Stimulated activated naive CD4-positive, alpha-beta T cell (primary cell): ENCODE results near the gene NECTIN4.
"Not testable (repeated sequence)": the region's sequence is repeated elsewhere in the genome, so short reads cannot be mapped to it uniquely, and the experiment has no call there.

Experiments used
- DNase-seq, 6 experiments: peaks; one replicate each; lab custom pipeline; 2025; lab: John Stamatoyannopoulos, UW

NECTIN4 gene

GRCh38 chr1:161089251-161089924 lies at the start of gene NECTIN4:
TSS of gene NECTIN4 (minus strand) at chr1:161089558. CDS start at chr1:161089296, 262 bp downstream.
- DNase-seq: no peak

GRCh38 chr1:161138431-161138830 lies 49.1 kb upstream of the NECTIN4 start:
- DNase-seq: no peak

DNA sequence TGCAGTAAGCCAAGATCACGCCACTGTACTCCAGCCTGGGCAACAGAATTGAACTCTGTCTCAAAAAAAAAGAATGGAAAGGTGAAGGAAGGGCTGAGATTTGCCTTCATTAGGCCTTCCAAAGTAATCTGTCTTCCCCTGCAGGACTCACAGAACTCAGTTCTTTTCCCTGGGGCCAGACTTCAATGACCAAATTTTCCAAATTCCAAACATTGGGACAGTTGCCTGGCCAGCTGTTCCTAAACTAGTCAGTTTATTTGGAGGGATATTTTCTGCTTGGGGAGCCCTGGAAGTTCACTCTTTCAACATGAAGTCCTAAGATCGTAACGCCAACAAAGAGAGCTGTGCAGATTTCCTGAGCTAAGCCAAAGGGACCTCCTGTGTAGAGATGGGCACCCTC lies 48.5 kb upstream of the NECTIN4 start:
- no peak for DNase-seq

GRCh38 chr1:161133220-161133740 lies 43.9 kb upstream of the NECTIN4 start:
- no peak for DNase-seq

GRCh38 chr1:161132410-161133219 lies 43.3 kb upstream of the NECTIN4 start, which contains the start of gene DEDD:
TSS of gene DEDD (minus strand) at chr1:161132667. CDS start at chr1:161124462, 8,205 bp downstream.
- peak; percentile 81 to 89 (median 88) for DNase-seq

DNA sequence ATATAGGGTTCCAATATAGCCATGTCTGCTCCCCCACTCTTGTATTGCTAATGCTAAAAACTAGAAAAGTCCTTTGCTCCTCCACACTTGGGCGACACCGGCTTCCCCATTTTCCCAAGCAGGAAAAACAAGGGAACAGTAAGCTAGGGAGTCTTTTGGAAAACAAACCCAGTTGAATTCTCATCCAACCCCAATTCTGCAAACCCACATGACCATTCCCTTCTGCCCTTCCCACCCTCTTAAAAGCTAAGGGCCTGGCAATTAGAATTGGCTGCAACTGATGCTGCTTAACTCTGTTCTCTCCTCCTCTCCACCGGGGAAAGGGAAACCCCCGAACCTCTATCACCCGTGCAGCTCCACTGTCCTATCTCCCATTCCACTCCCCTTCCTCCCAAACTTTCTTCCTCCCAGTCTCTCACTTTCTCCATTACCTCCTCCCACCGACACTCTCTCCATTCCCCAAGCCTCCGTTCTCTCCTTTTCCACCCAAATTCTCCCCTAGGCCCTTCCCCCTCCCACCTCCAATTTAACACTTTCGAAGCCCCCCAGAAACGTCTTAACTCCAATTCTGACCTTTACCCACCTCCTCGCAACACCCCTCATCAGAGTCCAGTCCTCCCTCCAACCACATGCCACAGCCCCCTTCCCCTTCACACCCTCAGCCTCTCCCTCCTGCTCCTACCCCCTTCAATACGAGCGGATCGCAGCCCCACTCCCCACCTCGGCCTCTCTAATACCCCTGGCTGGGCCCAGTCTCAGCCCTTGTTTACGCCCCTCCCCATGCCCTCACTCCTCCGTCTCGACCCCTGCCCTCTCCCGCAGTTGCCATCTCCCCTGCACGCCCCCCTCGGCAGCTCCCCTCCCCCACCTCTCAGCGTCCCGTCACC lies 42.4 kb upstream of the NECTIN4 start:
- peak in 1 of 6 experiments; percentile 16 for DNase-seq

- no peak for DNase-seq
These were observed 40.9 kb upstream of the NECTIN4 start for GRCh38 chr1:161130266-161130665.

DNA sequence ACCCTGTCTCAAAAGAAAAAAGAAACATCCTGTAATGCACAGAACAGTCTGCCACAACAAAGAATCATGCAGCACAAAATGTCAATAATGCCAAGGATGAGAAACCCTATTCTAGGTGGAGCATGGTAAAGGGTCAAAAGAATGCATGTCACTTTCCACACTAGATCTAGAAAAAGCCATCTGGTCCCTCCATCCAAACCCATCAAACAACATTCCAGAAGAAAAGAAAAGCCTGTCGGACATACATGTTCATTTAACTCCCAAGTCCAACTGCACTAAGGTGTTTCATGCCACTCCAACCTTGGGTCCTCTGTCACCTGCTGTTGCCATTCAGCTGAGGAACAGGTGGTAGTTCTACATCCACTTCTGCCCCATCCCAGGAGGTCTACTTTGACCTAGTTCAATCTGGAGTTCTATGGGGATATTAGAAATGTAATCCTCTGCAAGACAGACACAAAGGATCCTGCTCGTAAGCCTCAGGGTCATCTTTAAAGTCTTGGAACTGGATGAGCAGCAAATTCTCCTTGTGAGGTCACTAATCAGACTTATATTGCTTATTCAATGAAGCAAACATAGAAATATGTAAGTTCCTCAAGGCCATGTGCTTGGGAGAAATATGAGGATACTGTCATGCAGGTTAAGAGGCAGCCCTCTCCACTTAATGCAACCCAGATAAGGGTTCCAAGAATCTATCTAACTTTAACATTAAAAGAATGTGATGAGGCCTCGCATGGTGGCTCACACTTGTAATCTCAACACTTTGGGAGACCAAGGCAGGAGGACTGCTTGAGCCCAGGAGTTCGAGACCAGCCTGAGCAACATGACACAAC lies 39.4 kb upstream of the NECTIN4 start:
- no peak for DNase-seq

DNA sequence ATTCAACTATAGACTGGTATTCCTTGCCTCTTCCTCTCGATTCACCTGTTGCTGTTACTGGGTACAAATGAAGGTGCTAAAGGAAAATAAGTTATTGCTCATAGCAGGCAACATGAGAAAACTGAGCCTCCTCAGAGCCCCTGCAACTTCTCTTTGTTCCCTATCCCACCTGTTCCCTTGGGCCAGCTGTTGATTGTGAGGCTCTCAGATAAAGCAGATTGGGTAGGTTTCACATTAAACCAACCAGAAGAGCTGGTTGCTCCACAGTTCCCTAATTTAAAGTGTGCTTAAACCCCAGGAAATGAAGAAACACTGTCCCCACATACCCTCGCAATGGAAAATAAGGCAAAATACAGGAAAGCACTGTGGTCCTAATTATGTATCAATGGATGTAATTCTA lies 38.3 kb upstream of the NECTIN4 start:
- no peak for DNase-seq

- no peak for DNase-seq
These were observed 33.6 kb upstream of the NECTIN4 start for GRCh38 chr1:161122967-161123366.

DNA sequence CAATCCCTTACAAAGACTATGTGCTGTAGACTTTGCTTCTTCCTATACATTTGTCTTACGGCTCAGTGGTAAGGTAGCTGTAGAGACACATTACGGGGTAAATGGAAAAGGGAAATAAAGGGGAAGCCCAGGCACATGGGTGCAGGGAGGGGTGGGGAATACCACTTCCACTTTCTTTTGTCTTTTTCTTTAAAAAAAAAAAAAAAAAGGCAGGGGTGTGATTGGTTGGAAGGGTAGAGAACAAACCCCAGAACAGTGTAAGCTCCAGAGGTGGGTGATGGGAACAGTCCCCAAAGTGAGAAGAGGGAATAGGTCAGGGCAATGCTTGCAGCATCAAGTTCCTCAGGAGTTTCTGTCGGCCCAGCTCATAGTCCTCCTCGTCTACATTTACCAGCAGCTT lies 32.5 kb upstream of the NECTIN4 start:
- no peak for DNase-seq

DNA sequence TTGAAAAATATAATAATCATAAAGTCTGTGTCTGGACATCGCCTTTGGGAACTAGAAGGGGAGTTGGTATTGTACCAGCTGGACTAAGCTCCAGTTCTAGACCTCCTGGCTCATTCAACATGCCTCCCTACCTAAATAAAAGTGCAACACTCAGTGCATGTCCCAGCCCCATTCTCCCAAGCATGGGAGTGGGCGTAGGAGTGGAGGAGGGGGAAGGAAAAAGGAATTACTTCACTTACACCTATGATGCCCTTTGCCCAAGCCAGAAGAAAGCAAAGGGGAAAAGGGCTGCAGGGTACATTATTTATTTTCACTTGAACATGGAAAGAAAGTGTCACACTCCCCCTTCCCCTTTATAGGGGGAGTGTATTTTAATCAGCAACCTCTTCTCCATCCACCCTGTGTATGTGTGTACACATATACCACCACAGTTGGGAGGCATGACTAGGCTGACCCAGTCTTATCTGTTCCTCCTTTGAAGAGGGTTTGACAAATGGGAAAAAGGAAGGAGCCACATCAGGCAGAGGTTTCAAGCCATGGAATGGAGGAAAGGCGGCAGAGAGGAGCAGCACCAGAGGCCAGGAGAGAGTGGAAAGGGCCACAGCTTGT lies 31.8 kb upstream of the NECTIN4 start:
- DNase-seq: no peak

DNA sequence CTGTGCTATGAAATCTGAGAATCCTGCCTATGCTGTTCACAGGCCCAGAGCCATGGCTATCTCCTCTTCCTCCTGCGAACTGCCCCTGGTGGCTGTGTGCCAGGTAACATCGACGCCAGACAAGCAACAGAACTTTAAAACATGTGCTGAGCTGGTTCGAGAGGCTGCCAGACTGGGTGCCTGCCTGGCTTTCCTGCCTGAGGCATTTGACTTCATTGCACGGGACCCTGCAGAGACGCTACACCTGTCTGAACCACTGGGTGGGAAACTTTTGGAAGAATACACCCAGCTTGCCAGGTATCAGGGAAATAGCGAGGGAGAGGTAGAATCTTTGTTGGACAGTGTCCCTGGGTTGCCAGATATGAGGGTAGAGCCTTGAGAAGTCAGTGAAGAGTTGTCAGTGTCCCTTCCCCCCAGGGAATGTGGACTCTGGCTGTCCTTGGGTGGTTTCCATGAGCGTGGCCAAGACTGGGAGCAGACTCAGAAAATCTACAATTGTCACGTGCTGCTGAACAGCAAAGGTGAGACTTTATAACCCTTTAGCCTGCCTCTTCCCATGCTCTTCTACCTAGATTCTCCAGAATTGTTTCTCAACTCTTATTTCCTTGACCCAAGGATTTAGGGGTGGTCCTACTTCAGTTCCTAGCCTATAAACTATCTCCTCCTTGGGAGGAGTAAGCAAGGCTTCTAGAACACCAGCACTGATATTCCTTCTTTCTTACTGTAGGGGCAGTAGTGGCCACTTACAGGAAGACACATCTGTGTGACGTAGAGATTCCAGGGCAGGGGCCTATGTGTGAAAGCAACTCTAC lies 29.9 kb upstream of the NECTIN4 start:
- peak in 5 of 6 experiments; percentile 43 to 64 (median 49) for DNase-seq

DNA sequence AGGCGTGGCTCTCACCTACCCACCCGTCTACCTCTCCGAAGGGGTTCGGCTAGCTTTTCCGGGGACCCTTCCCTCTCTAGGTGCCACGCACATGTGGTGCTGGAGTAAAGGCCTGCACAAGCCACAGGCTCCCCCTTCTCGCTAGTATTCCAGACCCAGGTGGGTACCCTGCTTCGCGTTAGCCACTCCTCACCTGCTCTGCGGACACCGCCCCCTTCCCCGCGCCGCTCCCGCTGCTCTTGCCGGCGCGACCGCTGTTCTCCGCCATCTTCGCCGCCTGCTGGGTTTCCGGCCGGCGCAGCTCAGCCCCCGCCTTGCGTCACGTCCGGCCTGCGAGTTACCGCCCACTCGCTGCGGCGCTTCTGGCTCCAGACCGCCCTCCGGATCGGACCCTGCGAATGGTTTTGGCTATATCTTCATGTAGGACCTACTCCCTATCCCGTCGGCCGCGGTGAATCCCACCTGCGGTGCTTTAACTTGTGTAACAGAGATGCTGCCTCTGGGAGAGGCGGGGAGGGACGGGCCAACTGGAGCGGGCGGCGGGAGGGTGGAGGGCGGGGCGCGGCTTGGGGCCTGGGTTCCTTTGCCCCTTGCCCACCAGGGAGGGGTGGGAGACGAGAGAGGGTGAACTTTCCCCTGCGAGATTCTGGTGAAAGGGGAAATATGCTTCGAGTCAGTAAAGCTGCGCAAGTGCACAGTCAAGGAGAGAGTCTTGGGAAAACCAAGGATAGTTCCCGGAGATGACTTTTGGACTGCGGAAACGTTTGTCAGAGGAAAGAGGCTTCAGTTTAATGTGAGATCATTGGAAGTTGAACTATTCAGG lies 28.6 kb upstream of the NECTIN4 start, which contains the start of the genes NIT1 and PFDN2:
Gene NIT1 (plus strand): TSS at position 347 of the 823 bp plus-strand sequence. CDS start 72 bp downstream, at position 419.
Gene PFDN2 (minus strand): TSS at position 279 of the 823 bp plus-strand sequence. CDS start 11 bp downstream, at position 268.
- peak; percentile 74 to 85 (median 82) for DNase-seq

DNA sequence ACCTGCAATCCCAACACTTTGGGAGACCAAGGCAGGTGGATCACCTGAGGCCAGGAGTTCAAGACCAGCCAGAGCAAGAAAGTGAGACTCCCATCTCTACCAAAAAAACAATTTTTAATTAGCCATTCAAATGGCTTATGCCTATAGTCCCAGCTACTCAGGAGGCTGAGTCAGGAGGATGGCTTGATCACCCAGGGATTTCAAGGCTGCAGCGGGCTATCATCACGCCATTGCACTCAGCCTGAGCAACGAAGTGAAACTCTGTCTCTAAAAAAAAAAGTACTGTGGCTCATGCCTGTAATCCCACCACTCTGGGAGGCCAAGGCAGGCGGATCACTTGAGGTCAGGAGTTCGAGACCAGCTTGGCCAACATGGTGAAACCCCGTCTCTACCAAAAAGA lies 26.6 kb upstream of the NECTIN4 start:
- not testable (repeated sequence) for DNase-seq

- no peak for DNase-seq
These were observed 25.9 kb upstream of the NECTIN4 start for GRCh38 chr1:161115132-161115711.

DNA sequence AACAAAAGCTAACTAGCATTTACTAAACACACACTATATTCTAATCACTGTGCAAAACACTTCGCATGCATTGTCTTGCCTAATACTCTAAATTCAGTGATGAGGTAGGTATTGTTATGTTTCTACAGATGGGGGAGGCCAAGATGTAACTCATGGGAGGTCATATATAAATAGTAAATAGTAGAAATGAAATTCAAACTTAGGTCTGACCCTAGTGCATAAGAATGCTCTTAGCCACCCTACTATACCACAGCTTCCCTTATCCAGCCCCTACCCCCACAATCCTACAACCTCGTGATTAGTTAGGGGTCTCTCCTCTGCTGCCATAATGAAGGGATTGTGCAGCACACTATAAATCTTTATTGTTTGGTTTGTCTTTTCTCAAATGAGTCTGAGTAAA lies 25.2 kb upstream of the NECTIN4 start:
- no peak for DNase-seq

- DNase-seq: no peak
These were observed 24.6 kb upstream of the NECTIN4 start for GRCh38 chr1:161113915-161114314.
